ENCODE data around the gene RNF186.

Gene RNF186, protein sequence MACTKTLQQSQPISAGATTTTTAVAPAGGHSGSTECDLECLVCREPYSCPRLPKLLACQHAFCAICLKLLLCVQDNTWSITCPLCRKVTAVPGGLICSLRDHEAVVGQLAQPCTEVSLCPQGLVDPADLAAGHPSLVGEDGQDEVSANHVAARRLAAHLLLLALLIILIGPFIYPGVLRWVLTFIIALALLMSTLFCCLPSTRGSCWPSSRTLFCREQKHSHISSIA

GRCh38 chr1:19814681-19815503 lies at the start of gene RNF186:
Gene RNF186, minus strand, starts transcription at chr1:19815283. Its CDS starts 182 bp downstream, at chr1:19815101.
- Histone ChIP-seq H3K4me3 (ENCODE audit: low read depth, low read length) (no peak within 1 kb of the TSS), H3K27me3 (ENCODE audit: insufficient read depth, low read length) (no peaks in the 10 kb centered on the region), H3K36me3 (ENCODE audit: insufficient read depth, low read length) (no peaks in the 10 kb centered on the region), H3K79me2 (ENCODE audit: control insufficient read depth, insufficient read depth, low read length, unreplicated experiment) (no peaks in the 10 kb centered on the region), H3K27ac (ENCODE audit: low read depth, low read length) (no peak within 1 kb of the TSS), H3K4me1 (ENCODE audit: control insufficient read depth, insufficient read depth, low read length, unreplicated experiment) (no peaks in the 10 kb centered on the region), H2AFZ (ENCODE audit: low read length, unreplicated experiment) (no peak within 1 kb of the TSS)

GRCh38 chr1:19864570-19865160 lies 49.6 kb upstream of the RNF186 start:
- no peaks in the 10 kb centered on the region for H3K27me3 ChIP-seq (ENCODE audit: insufficient read depth, low read length)
- H3K4me1 ChIP-seq (ENCODE audit: control insufficient read depth, insufficient read depth, low read length, unreplicated experiment), result peaks cover 45% of the 10 kb centered on the region
- no peak overlapping the region for H3K27ac ChIP-seq (ENCODE audit: low read depth, low read length)
- no peak overlapping the region for H3K4me3 ChIP-seq (ENCODE audit: low read depth, low read length)
- H2AFZ ChIP-seq (ENCODE audit: low read length, unreplicated experiment), result no peak overlapping the region
- H3K36me3 ChIP-seq (ENCODE audit: insufficient read depth, low read length), result no peaks in the 10 kb centered on the region
- H3K79me2 ChIP-seq (ENCODE audit: control insufficient read depth, insufficient read depth, low read length, unreplicated experiment), result no peaks in the 10 kb centered on the region

DNA sequence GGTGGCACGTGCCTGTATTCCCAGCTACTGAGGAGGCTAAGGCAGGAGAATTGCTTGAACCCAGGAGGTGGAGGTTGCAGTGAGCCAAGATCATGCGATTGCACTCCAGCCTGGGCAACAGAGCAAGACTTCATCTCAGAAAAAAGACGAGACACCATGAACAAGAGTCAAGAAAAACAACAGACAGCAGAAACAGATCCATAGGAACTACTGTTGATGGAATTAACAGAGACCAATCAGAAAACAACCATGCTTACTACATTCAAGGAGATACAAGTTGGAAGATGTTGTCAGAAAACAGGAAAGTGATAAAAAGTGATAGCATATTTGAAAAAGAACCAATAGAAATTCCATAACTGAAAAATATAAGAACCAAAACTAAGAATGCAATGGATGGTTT lies 47.9 kb upstream of the RNF186 start:
- Histone ChIP-seq H3K36me3 (ENCODE audit: insufficient read depth, low read length) (no peaks in the 10 kb centered on the region), H3K79me2 (ENCODE audit: control insufficient read depth, insufficient read depth, low read length, unreplicated experiment) (no peaks in the 10 kb centered on the region), H3K27me3 (ENCODE audit: insufficient read depth, low read length) (no peaks in the 10 kb centered on the region), H3K4me3 (ENCODE audit: low read depth, low read length) (no peak overlapping the region), H3K4me1 (ENCODE audit: control insufficient read depth, insufficient read depth, low read length, unreplicated experiment) (peaks cover 41% of the 10 kb centered on the region), H3K27ac (ENCODE audit: low read depth, low read length) (no peak overlapping the region), H2AFZ (ENCODE audit: low read length, unreplicated experiment) (no peak overlapping the region)

- H3K27ac ChIP-seq (ENCODE audit: low read depth, low read length), result no peak overlapping the region
- no peaks in the 10 kb centered on the region for H3K79me2 ChIP-seq (ENCODE audit: control insufficient read depth, insufficient read depth, low read length, unreplicated experiment)
Observed at GRCh38 chr1:19861842-19862530, 46.9 kb upstream of the RNF186 start.

DNA sequence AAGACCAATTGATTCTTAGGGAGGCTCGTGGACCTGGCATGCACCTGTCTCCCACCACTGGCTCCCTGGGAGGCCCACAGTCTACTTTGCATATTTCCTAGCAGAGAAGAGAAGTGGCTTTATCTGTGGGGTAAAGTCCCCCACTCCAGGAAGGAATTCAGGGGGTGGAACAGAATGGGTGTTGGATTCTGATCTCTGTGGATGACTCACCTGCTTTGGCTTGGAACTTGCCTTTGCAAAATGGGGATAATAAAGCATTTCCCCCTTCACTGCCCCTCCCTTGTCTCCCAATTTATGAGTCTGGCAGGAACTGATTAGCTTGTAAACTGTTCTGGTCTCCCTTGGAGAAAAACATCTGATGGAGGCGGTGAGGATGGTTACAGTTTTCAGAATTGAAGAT lies 46.0 kb upstream of the RNF186 start:
- H2AFZ ChIP-seq (ENCODE audit: low read length, unreplicated experiment), result no peak overlapping the region
- no peak overlapping the region for H3K4me3 ChIP-seq (ENCODE audit: low read depth, low read length)
- no peaks in the 10 kb centered on the region for H3K36me3 ChIP-seq (ENCODE audit: insufficient read depth, low read length)
- H3K27me3 ChIP-seq (ENCODE audit: insufficient read depth, low read length), result no peaks in the 10 kb centered on the region
- H3K4me1 ChIP-seq (ENCODE audit: control insufficient read depth, insufficient read depth, low read length, unreplicated experiment), result peaks cover 25% of the 10 kb centered on the region
- no peaks in the 10 kb centered on the region for H3K79me2 ChIP-seq (ENCODE audit: control insufficient read depth, insufficient read depth, low read length, unreplicated experiment)
- H3K27ac ChIP-seq (ENCODE audit: low read depth, low read length), result no peak overlapping the region

More at GRCh38 chr1:19861842-19862530, 46.9 kb upstream of the RNF186 start:
- H3K4me1 ChIP-seq (ENCODE audit: control insufficient read depth, insufficient read depth, low read length, unreplicated experiment), result peaks cover 34% of the 10 kb centered on the region
- no peaks in the 10 kb centered on the region for H3K27me3 ChIP-seq (ENCODE audit: insufficient read depth, low read length)
- H3K36me3 ChIP-seq (ENCODE audit: insufficient read depth, low read length), result no peaks in the 10 kb centered on the region
- H3K4me3 ChIP-seq (ENCODE audit: low read depth, low read length), result no peak overlapping the region
- H2AFZ ChIP-seq (ENCODE audit: low read length, unreplicated experiment), result no peak overlapping the region

- no peaks in the 10 kb centered on the region for H3K27me3 ChIP-seq (ENCODE audit: insufficient read depth, low read length)
- no peak overlapping the region for H3K27ac ChIP-seq (ENCODE audit: low read depth, low read length)
- no peak overlapping the region for H2AFZ ChIP-seq (ENCODE audit: low read length, unreplicated experiment)
- H3K36me3 ChIP-seq (ENCODE audit: insufficient read depth, low read length), result no peaks in the 10 kb centered on the region
- no peak overlapping the region for H3K4me3 ChIP-seq (ENCODE audit: low read depth, low read length)
- no peaks in the 10 kb centered on the region for H3K79me2 ChIP-seq (ENCODE audit: control insufficient read depth, insufficient read depth, low read length, unreplicated experiment)
- H3K4me1 ChIP-seq (ENCODE audit: control insufficient read depth, insufficient read depth, low read length, unreplicated experiment), result peaks cover 20% of the 10 kb centered on the region
Observed at GRCh38 chr1:19860418-19860817, 45.3 kb upstream of the RNF186 start.

- no peaks in the 10 kb centered on the region for H3K36me3 ChIP-seq (ENCODE audit: insufficient read depth, low read length)
- no peak overlapping the region for H3K4me3 ChIP-seq (ENCODE audit: low read depth, low read length)
- no peak overlapping the region for H2AFZ ChIP-seq (ENCODE audit: low read length, unreplicated experiment)
- H3K27ac ChIP-seq (ENCODE audit: low read depth, low read length), result no peak overlapping the region
- H3K79me2 ChIP-seq (ENCODE audit: control insufficient read depth, insufficient read depth, low read length, unreplicated experiment), result no peaks in the 10 kb centered on the region
- H3K4me1 ChIP-seq (ENCODE audit: control insufficient read depth, insufficient read depth, low read length, unreplicated experiment), result peaks cover 20% of the 10 kb centered on the region
- no peaks in the 10 kb centered on the region for H3K27me3 ChIP-seq (ENCODE audit: insufficient read depth, low read length)
Observed at GRCh38 chr1:19859876-19860275, 44.8 kb upstream of the RNF186 start.

GRCh38 chr1:19858893-19859292 lies 43.8 kb upstream of the RNF186 start:
- H3K79me2 ChIP-seq (ENCODE audit: control insufficient read depth, insufficient read depth, low read length, unreplicated experiment), result no peaks in the 10 kb centered on the region
- no peak overlapping the region for H2AFZ ChIP-seq (ENCODE audit: low read length, unreplicated experiment)
- no peak overlapping the region for H3K4me3 ChIP-seq (ENCODE audit: low read depth, low read length)
- H3K27ac ChIP-seq (ENCODE audit: low read depth, low read length), result no peak overlapping the region
- H3K36me3 ChIP-seq (ENCODE audit: insufficient read depth, low read length), result no peaks in the 10 kb centered on the region
- peaks cover 17% of the 10 kb centered on the region for H3K4me1 ChIP-seq (ENCODE audit: control insufficient read depth, insufficient read depth, low read length, unreplicated experiment)
- no peaks in the 10 kb centered on the region for H3K27me3 ChIP-seq (ENCODE audit: insufficient read depth, low read length)

- Histone ChIP-seq H3K79me2 (ENCODE audit: control insufficient read depth, insufficient read depth, low read length, unreplicated experiment) (no peaks in the 10 kb centered on the region), H3K27me3 (ENCODE audit: insufficient read depth, low read length) (no peaks in the 10 kb centered on the region), H3K36me3 (ENCODE audit: insufficient read depth, low read length) (no peaks in the 10 kb centered on the region), H3K27ac (ENCODE audit: low read depth, low read length) (no peak overlapping the region), H3K4me1 (ENCODE audit: control insufficient read depth, insufficient read depth, low read length, unreplicated experiment) (no peaks in the 10 kb centered on the region), H3K4me3 (ENCODE audit: low read depth, low read length) (no peak overlapping the region), H2AFZ (ENCODE audit: low read length, unreplicated experiment) (no peak overlapping the region)
Observed at GRCh38 chr1:19854866-19855265, 39.8 kb upstream of the RNF186 start.

GRCh38 chr1:19852036-19852435 lies 37.0 kb upstream of the RNF186 start:
- H3K36me3 ChIP-seq (ENCODE audit: insufficient read depth, low read length), result no peaks in the 10 kb centered on the region
- no peak overlapping the region for H3K4me3 ChIP-seq (ENCODE audit: low read depth, low read length)
- peaks cover 2% of the 10 kb centered on the region for H3K4me1 ChIP-seq (ENCODE audit: control insufficient read depth, insufficient read depth, low read length, unreplicated experiment)
- no peaks in the 10 kb centered on the region for H3K27me3 ChIP-seq (ENCODE audit: insufficient read depth, low read length)
- no peak overlapping the region for H2AFZ ChIP-seq (ENCODE audit: low read length, unreplicated experiment)
- H3K27ac ChIP-seq (ENCODE audit: low read depth, low read length), result no peak overlapping the region
- no peaks in the 10 kb centered on the region for H3K79me2 ChIP-seq (ENCODE audit: control insufficient read depth, insufficient read depth, low read length, unreplicated experiment)

Data from ACC112 (cell line).